Kidney epithelial cell (primary cell): ENCODE results near the gene ANK3. TPM values are rescaled to one million over a fixed set of nuclear protein-coding genes. Genes with fewer than 3 reads are reported as not detected.

ENCODE experiments used
- DNase-seq: peaks from one replicate; pipeline ENCODE4 v3.0.0-alpha.2; 2010; ENCODE audit warnings: low read depth
- H3K27me3 ChIP-seq: 2 replicates; pipeline ENCODE4 v1.6.0; 2011; ENCODE audit warnings: low read length; ENCODE audit not compliant: control insufficient read depth, insufficient read depth
- H3K36me3 ChIP-seq: 2 replicates; pipeline ENCODE4 v1.5.1; 2011; ENCODE audit warnings: low read length; ENCODE audit not compliant: control insufficient read depth, insufficient read depth
- H3K4me3 ChIP-seq: 2 replicates; pipeline ENCODE4 v1.5.1; 2011; ENCODE audit warnings: low read depth, mild to moderate bottlenecking, control low read depth, low read length
- total RNA-seq: library from RNA; depleted of rRNA; stranded (reverse); fragments of >200 nt; gene quantifications from 2 replicates; pipeline ENCODE4 v1.2.3, GENCODE V29; 2015
- TF ChIP-seq, protein P1 (sequence below): IDR thresholded peaks from 2 replicates; pipeline ENCODE4 v1.5.1; 2011; ENCODE audit warnings: mild to moderate bottlenecking, moderate library complexity, low read length, control low read depth, inconsistent platforms; ENCODE audit not compliant: insufficient read depth, poor library complexity, severe bottlenecking

ANK3 gene
- total RNA-seq, 1 donor from 2014 or later, result 14.8 TPM

DNA sequence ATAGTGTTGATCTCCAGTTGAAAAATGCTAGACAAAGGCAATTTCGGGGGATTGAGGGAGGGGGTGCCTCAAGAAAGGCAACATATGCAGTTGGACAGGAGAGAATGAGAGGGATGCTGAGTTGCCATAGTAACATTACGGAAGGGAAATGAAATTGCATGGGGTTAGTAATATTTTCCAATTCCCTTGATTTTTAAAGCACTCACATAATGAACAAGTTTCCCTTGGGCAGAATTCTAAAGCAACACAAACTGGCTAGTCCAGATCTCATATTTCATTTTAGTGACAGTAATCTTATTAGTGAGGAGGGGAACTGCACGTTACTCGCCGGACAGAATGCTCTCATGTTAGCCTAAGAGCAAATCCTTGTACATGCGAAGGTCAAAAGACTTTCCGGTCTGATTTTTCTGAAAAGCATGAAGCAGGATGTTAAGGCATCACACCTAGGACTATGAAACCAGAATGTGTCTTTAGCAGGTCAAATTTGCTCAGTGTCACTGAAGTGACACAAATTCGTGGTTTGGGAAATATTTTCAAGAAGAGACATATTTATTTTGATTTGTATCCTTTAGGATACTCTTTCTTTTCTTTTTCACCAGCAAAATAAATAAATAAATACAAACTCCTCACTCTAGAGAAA, 165.5 kb downstream of the ANK3 start:
- H3K4me3 ChIP-seq, result no peak overlapping the region
- TF ChIP-seq, protein P1, sequence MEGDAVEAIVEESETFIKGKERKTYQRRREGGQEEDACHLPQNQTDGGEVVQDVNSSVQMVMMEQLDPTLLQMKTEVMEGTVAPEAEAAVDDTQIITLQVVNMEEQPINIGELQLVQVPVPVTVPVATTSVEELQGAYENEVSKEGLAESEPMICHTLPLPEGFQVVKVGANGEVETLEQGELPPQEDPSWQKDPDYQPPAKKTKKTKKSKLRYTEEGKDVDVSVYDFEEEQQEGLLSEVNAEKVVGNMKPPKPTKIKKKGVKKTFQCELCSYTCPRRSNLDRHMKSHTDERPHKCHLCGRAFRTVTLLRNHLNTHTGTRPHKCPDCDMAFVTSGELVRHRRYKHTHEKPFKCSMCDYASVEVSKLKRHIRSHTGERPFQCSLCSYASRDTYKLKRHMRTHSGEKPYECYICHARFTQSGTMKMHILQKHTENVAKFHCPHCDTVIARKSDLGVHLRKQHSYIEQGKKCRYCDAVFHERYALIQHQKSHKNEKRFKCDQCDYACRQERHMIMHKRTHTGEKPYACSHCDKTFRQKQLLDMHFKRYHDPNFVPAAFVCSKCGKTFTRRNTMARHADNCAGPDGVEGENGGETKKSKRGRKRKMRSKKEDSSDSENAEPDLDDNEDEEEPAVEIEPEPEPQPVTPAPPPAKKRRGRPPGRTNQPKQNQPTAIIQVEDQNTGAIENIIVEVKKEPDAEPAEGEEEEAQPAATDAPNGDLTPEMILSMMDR, result no peak
- H3K36me3 ChIP-seq, result no peaks in the 10 kb centered on the region
- DNase-seq, result no peak
- H3K27me3 ChIP-seq, result no peaks in the 10 kb centered on the region

DNA sequence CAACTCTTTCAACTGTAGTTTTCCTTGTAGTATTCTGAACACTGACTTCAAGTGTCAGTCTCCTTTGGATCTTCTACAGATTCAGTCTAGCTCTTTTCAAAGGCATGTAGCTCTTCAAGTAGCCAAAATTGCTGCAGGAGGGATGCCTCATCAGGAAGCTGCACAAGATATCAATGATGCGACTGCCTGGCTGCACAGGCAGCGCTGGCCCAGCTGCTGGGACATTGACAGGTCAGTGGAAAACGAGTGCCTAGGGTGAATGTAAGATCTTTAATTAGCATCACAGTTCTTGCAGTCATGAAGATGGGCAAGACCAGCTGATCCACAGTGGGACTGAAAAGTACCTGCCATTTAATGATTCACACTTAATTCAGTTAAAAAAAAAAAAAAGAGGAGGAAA, 167.6 kb downstream of the ANK3 start:
- Histone ChIP-seq H3K27me3 (no peaks in the 10 kb centered on the region), H3K36me3 (no peaks in the 10 kb centered on the region), H3K4me3 (no peak overlapping the region)
- no peak for DNase-seq
- TF ChIP-seq, protein P1, result no peak

DNA sequence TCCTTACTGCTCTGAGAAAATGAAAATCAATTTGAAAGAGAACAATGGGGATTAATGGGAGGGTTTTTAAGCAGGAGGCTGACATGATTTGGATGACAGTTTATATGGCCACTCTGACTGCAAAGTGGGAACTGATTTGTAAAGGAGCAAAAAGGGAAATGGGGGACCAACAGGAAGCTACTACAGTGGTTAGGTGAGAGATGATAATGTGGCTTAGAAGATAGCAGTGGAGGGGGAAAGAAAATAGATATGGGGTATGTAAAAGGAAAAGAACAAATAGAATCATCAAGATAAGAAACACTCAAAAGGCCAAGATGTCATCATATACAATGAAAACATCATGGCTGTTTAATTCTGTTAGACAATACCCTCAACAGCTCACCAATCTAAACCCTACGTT, 177.5 kb downstream of the ANK3 start:
- TF ChIP-seq, protein P1, result no peak
- Histone ChIP-seq H3K36me3 (no peaks in the 10 kb centered on the region), H3K27me3 (no peaks in the 10 kb centered on the region), H3K4me3 (no peak overlapping the region)
- DNase-seq, result no peak

DNA sequence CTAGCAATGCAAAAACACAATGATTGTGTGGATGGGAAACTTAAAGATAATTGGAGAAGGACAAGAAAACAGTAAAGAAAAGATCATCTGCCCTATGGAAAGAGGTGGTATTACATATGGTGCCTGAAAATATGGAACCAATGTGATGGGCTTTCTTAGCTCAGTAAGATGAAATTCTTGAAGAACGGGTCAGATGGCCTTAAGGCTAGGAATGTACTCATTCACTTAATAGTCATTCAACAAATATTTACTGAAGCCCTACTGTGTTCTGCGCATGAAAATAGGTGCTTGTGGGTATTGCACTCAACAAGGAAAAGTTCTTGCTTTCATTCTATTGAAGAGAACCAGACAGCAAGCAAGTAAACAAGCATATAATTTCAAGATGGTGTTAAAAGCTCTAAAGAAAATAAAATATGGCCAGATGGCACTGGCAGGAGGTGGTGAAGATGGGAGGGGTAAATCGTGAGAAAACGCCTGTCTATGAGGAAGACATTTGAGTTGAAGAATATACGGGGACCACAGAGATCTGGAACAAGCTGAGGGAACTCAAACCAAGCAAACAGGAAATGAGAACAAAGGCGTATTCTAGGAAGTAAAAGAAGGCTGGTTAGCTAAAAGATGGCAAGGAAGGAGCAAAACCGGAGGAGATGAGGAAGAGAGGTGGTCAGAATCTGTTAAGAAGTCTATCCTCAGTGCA, 179.7 kb downstream of the ANK3 start:
- TF ChIP-seq, protein P1, result no peak
- no peaks in the 10 kb centered on the region for H3K27me3 ChIP-seq
- H3K36me3 ChIP-seq, result no peaks in the 10 kb centered on the region
- H3K4me3 ChIP-seq, result no peak overlapping the region
- DNase-seq, result no peak

DNA sequence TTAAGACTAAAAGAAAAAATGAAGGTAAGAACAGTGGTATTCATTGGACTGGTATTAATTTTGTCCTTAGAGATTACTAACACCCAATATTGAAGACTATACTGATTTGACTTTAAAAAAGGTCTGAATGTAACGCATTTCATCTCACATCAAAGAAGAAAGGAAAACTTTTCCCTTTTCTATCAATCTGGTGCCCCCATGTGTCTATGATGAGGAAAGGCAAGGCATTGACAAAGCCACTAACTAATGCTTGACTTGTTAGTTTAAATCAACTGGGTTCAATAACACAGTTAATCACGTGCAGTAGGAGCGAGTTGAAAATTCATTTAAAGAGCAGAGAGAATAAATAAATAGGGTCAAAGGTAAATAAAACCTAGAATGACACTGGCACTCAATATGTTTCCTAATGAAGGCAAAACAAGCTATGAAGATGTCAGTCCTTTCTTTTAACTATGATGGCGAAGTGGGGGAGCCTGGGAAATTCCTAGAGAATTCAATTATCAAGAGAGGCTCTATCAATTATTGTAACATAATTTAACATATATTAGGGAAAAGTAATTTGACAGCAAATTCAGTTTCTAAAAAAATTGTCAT, 180.9 kb downstream of the ANK3 start:
- DNase-seq, result no peak
- TF ChIP-seq, protein P1, result peak; percentile 77

More for the DNA sequence above, 180.9 kb downstream of the ANK3 start:
- H3K4me3 ChIP-seq, result no peak overlapping the region
- H3K27me3 ChIP-seq, result no peaks in the 10 kb centered on the region
- H3K36me3 ChIP-seq, result no peaks in the 10 kb centered on the region
